ENCODE data around the gene RALGDS. TPM values are rescaled to one million over a fixed set of nuclear protein-coding genes. Genes with fewer than 3 reads are reported as not detected.
"Not testable (repeated sequence)": the region's sequence is repeated elsewhere in the genome, so short reads cannot be mapped to it uniquely, and the experiment has no call there.

Gene RALGDS
- total and polyA plus RNA-seq, 2 donors (not counting 3 experiments of a cell fraction or from before 2014, with no cell fraction given): 41.4 to 60.0 TPM

GRCh38 chr9:133068431-133068830 lies 52.6 kb downstream of the RALGDS start:
- DNase-seq (ENCODE audit: low read depth, low spot score); H2AFZ ChIP-seq (ENCODE audit: low read depth, low read length); H3K9me1 ChIP-seq (replicated peaks; ENCODE audit: control insufficient read depth, extremely low read depth, insufficient read depth, low read length); POLR2A ChIA-PET; H3K36me3 ChIP-seq (ENCODE audit: control insufficient read depth in 2 of 2, extremely low read depth in 1 of 2, insufficient read depth in 2 of 2, low read length in 2 of 2); H3K27ac ChIP-seq (ENCODE audit: insufficient read depth, low read depth, low read length); H4K20me1 ChIP-seq (replicated peaks; ENCODE audit: control insufficient read depth, extremely low read depth, insufficient read depth, low read length); H3K27me3 ChIP-seq (ENCODE audit: control insufficient read depth in 2 of 2, insufficient read depth in 2 of 2, low read length in 2 of 2); FAIRE-seq; H3K9ac ChIP-seq (replicated peaks; ENCODE audit: extremely low read depth, insufficient read depth, low read length); H3K4me2 ChIP-seq (ENCODE audit: insufficient read depth, low read length); CTCF ChIA-PET; BruUV-seq (replicated peaks); intact Hi-C loops (cut with micrococcal nuclease); H3K4me3 ChIP-seq (replicated peaks in 1 of 3; ENCODE audit: insufficient read depth in 1 of 3, low read depth in 1 of 3, low read length in 3 of 3); H3K4me1 ChIP-seq (ENCODE audit: control insufficient read depth, extremely low read depth, insufficient read depth, low read length); H3K79me2 ChIP-seq (ENCODE audit: control insufficient read depth, insufficient read depth, low read length); dilution Hi-C loops (cut with MboI; ENCODE audit: extremely low pct_ligation_motif_present, low sequenced_read_pairs); H3K9me3 ChIP-seq (replicated peaks; ENCODE audit: control insufficient read depth, insufficient read depth, low read length): not testable (repeated sequence)

- no peaks in the 10 kb centered on the region for H4K20me1 ChIP-seq (replicated peaks; ENCODE audit: control insufficient read depth, extremely low read depth, insufficient read depth, low read length)
- DNase-seq (ENCODE audit: low read depth, low spot score) (no peak), FAIRE-seq (no peak)
- H3K27me3 ChIP-seq (ENCODE audit: control insufficient read depth in 2 of 2, insufficient read depth in 2 of 2, low read length in 2 of 2): no peaks in the 10 kb centered on the region
- H3K79me2 ChIP-seq (ENCODE audit: control insufficient read depth, insufficient read depth, low read length): no peaks in the 10 kb centered on the region
- no peak overlapping the region for H3K4me3 ChIP-seq (replicated peaks in 1 of 3; ENCODE audit: insufficient read depth in 1 of 3, low read depth in 1 of 3, low read length in 3 of 3)
- ChIA-PET POLR2A (no interaction called here), CTCF (interaction anchor here (1.1 to 2.3 kb wide), 2 partner anchors 76 to 81 kb away, joined by 3 to 11 read pairs; no protein-coding TSS in a partner anchor)
- H3K9me1 ChIP-seq (replicated peaks; ENCODE audit: control insufficient read depth, extremely low read depth, insufficient read depth, low read length): no peaks in the 10 kb centered on the region
- no peaks in the 10 kb centered on the region for H3K4me1 ChIP-seq (ENCODE audit: control insufficient read depth, extremely low read depth, insufficient read depth, low read length)
- no peaks in the 10 kb centered on the region for H3K36me3 ChIP-seq (ENCODE audit: control insufficient read depth in 2 of 2, extremely low read depth in 1 of 2, insufficient read depth in 2 of 2, low read length in 2 of 2)
- no peak overlapping the region for H3K27ac ChIP-seq (ENCODE audit: insufficient read depth, low read depth, low read length)
- no TSS peak for BruUV-seq (replicated peaks)
- no peak overlapping the region for H3K4me2 ChIP-seq (ENCODE audit: insufficient read depth, low read length)
- H3K9me3 ChIP-seq (replicated peaks; ENCODE audit: control insufficient read depth, insufficient read depth, low read length): no peaks in the 10 kb centered on the region
- intact Hi-C loops (cut with micrococcal nuclease): no loop called here
- H2AFZ ChIP-seq (ENCODE audit: low read depth, low read length): no peak overlapping the region
- H3K9ac ChIP-seq (replicated peaks; ENCODE audit: extremely low read depth, insufficient read depth, low read length): no peak overlapping the region
- TF ChIP-seq POLR2A (IDR thresholded peaks at IDR 0.05; ENCODE audit: low read depth, low read length) (no peak), MYC (IDR thresholded peaks at IDR 0.05; ENCODE audit: low read depth, low read length) (no peak), JUN (IDR thresholded peaks at IDR 0.05; ENCODE audit: borderline replicate concordance, insufficient read depth, insufficient read length, low read depth) (no peak), GATA2 (IDR thresholded peaks at IDR 0.05; ENCODE audit: insufficient read depth, insufficient read length, low read depth, low read length) (no peak), POLR2AphosphoS5 (IDR thresholded peaks at IDR 0.05; ENCODE audit: insufficient read depth, low read depth, low read length) (no peak), FOS (IDR thresholded peaks at IDR 0.05; ENCODE audit: borderline replicate concordance, insufficient read depth, low read length) (no peak), CTCF (IDR thresholded peaks at IDR 0.05; ENCODE audit: extremely low read depth in 1 of 2, insufficient read depth in 1 of 2, low read depth in 1 of 2, low read length in 2 of 2) (no peak), EZH2 (IDR thresholded peaks at IDR 0.05; ENCODE audit: borderline replicate concordance, low read depth, low read length, severe bottlenecking) (no peak), MAX (IDR thresholded peaks at IDR 0.05; ENCODE audit: insufficient read depth, insufficient read length) (no peak)
- dilution Hi-C loops (cut with MboI; ENCODE audit: extremely low pct_ligation_motif_present, low sequenced_read_pairs): no loop called here
Observed at GRCh38 chr9:133067813-133068212, 53.2 kb downstream of the RALGDS start.

Measured in endothelial cell of umbilical vein (primary cell).